ENCODE data around the gene TTC38. TPM values are rescaled to one million over a fixed set of nuclear protein-coding genes. Genes with fewer than 3 reads are reported as not detected.

The TTC38 gene
- total RNA-seq, 4 donors from 2014 or later: 21.8 to 61.8 (median 33.3) TPM

DNA sequence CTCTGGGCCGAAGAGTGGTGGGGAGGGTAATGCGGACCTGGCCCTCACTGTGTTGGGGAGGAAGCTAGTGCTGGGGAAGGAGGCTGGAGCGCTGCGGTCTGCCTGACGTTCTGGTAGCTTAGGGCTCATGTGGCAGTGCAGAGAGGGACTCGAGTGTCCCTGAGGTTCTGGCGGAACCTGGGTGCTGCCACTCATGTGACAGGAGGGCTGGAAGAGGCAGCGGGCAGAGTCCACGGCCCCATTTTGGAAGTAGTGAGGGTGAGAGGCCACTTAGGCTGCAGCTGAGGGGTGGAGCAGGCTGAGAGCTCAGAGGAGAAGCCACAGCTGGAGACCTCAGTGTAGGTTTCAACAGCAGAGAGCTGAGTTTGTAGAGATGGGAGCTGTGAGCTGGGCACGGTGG is 51.5 kb downstream of the TTC38 start:
- TF ChIP-seq, protein P1, sequence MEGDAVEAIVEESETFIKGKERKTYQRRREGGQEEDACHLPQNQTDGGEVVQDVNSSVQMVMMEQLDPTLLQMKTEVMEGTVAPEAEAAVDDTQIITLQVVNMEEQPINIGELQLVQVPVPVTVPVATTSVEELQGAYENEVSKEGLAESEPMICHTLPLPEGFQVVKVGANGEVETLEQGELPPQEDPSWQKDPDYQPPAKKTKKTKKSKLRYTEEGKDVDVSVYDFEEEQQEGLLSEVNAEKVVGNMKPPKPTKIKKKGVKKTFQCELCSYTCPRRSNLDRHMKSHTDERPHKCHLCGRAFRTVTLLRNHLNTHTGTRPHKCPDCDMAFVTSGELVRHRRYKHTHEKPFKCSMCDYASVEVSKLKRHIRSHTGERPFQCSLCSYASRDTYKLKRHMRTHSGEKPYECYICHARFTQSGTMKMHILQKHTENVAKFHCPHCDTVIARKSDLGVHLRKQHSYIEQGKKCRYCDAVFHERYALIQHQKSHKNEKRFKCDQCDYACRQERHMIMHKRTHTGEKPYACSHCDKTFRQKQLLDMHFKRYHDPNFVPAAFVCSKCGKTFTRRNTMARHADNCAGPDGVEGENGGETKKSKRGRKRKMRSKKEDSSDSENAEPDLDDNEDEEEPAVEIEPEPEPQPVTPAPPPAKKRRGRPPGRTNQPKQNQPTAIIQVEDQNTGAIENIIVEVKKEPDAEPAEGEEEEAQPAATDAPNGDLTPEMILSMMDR (IDR thresholded peaks at IDR 0.05): no peak
- TF ChIP-seq POLR2AphosphoS5 (IDR thresholded peaks at IDR 0.05): no peak
- no peak for TF ChIP-seq POLR2A (IDR thresholded peaks at IDR 0.05)
- TF ChIP-seq EP300 (IDR thresholded peaks at IDR 0.05): no peak
- ATAC-seq: no peak

DNA sequence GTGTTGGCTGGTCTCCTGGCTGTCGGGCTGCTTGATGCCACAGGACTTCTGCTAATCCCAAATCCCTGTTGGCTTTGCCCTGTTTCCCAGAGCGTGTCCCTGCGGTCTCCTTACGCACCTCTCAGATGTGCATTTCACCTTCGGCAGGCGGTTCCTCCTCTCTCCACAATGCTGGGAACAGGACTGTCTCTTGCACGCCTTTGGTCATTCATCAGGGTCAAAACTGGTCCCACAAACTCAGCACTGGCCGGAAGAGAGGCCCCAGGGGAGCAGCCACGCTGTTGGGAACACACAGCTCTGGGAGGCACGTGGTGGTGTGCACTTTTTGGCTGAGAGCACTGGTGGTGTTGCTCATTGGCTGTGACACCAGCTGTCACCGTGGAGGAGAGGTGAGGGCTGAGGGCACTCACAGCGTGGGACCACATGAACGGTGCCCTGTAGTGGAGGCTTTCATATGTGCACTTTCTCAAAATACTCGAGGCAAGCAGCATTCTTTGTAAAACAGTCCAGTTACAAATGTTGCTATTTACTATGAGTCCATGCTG is 52.4 kb downstream of the TTC38 start:
- ATAC-seq: no peak
- Histone ChIP-seq H3K9me3 (no peaks in the 10 kb centered on the region), H3K4me3 (no peak overlapping the region), H3K36me3 (no peaks in the 10 kb centered on the region), H3K27ac (no peak overlapping the region), H3K4me1 (no peaks in the 10 kb centered on the region), H3K27me3 (no peaks in the 10 kb centered on the region)
- 76 to 87% methylated on average over 3 of the region's 14 CpGs for WGBS, 2 donors (ENCODE audit: low coverage in 1 of 2)
- TF ChIP-seq POLR2AphosphoS5 (IDR thresholded peaks at IDR 0.05) (no peak), EP300 (IDR thresholded peaks at IDR 0.05) (no peak), POLR2A (IDR thresholded peaks at IDR 0.05) (no peak)
- TF ChIP-seq, protein P1 (IDR thresholded peaks at IDR 0.05): no peak

More for the DNA sequence above, 51.5 kb downstream of the TTC38 start:
- no peak overlapping the region for H3K27ac ChIP-seq
- no peaks in the 10 kb centered on the region for H3K27me3 ChIP-seq
- no peaks in the 10 kb centered on the region for H3K36me3 ChIP-seq
- H3K4me3 ChIP-seq: no peak overlapping the region
- peaks cover 0 to 1% (median 0%) of the 10 kb centered on the region in 3 donors for H3K4me1 ChIP-seq
- WGBS, 2 donors (ENCODE audit: low coverage in 1 of 2): 93 to 100% methylated on average over 3 to 9 of the region's 10 CpGs
- H3K9me3 ChIP-seq: no peaks in the 10 kb centered on the region

DNA sequence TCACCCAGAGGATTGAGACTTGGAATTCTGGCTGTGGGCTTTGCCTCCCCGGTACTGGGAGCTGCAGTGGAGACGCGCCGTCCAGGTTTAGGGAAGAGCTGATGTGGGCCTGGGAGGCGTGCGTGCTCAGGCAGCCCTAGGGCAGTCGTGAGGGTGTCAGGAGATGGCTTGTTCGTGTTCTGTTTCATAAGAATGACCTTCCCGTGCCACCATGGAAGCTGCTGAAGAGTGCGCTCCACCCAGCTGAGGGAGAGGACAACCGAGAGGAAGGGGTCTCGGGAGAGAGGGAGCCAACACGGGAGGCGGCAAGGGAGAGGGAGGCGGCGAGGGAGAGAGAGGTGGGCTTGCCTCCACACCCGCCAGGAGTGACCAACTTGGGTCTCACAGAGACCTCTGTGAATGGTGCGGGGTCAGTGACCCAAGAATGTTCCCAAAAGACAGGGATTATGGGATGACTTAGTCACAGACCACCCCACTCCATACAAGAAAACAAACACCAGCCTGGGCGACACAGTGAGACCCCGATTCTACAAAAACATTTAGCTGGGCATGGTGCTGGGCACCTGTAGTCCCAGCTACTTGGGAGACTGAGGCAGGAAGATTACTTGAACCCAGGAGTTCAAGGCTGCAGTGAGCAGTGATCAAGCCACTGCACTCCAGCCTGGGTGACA is 53.0 kb downstream of the TTC38 start:
- ATAC-seq: no peak
- Histone ChIP-seq H3K4me3 (no peak overlapping the region), H3K36me3 (no peaks in the 10 kb centered on the region), H3K27ac (no peak overlapping the region), H3K4me1 (no peaks in the 10 kb centered on the region), H3K9me3 (no peaks in the 10 kb centered on the region), H3K27me3 (no peaks in the 10 kb centered on the region)
- 89% methylated on average over 12 of the region's 20 CpGs; no CpG with 5 or more reads in 1 of the 2 donors for WGBS, 2 donors (ENCODE audit: low coverage in 1 of 2)
- TF ChIP-seq POLR2A (IDR thresholded peaks at IDR 0.05) (no peak), POLR2AphosphoS5 (IDR thresholded peaks at IDR 0.05) (no peak), EP300 (IDR thresholded peaks at IDR 0.05) (no peak)
- TF ChIP-seq, protein P1 (IDR thresholded peaks at IDR 0.05): no peak

- ATAC-seq: no peak
- no peak overlapping the region for H3K4me3 ChIP-seq
- H3K27ac ChIP-seq: no peak overlapping the region
- H3K9me3 ChIP-seq: no peaks in the 10 kb centered on the region
- no peaks in the 10 kb centered on the region for H3K27me3 ChIP-seq
- no peaks in the 10 kb centered on the region for H3K36me3 ChIP-seq
- no peaks in the 10 kb centered on the region for H3K4me1 ChIP-seq
- TF ChIP-seq EP300 (IDR thresholded peaks at IDR 0.05) (no peak), POLR2A (IDR thresholded peaks at IDR 0.05) (no peak), POLR2AphosphoS5 (IDR thresholded peaks at IDR 0.05) (no peak)
- TF ChIP-seq, protein P1 (IDR thresholded peaks at IDR 0.05): no peak
- WGBS, 2 donors (ENCODE audit: low coverage in 1 of 2): 93 to 96% methylated on average over 4 to 13 of the region's 15 CpGs
These were observed 54.9 kb downstream of the TTC38 start for GRCh38 chr22:46322711-46323110.

GRCh38 chr22:46323162-46323561 is 55.4 kb downstream of the TTC38 start:
- TF ChIP-seq, protein P1 (IDR thresholded peaks at IDR 0.05): no peak
- H3K36me3 ChIP-seq: no peaks in the 10 kb centered on the region
- no peaks in the 10 kb centered on the region for H3K27me3 ChIP-seq
- no peaks in the 10 kb centered on the region for H3K4me1 ChIP-seq
- WGBS, 2 donors (ENCODE audit: low coverage in 1 of 2): 90 to 97% methylated on average over 4 to 18 of the region's 19 CpGs
- H3K9me3 ChIP-seq: no peaks in the 10 kb centered on the region
- no peak overlapping the region for H3K4me3 ChIP-seq
- no peak overlapping the region for H3K27ac ChIP-seq
- ATAC-seq: no peak
